GM12878 (cell line): ENCODE data around the gene CDC42BPB. TPM values are rescaled to one million over a fixed set of nuclear protein-coding genes. Genes with fewer than 3 reads are reported as not detected.

ENCODE experiments used
- ATAC-seq: fragments of 200-7000 bp; cut with Tn5 transposase; 3 replicates; pipeline ENCODE4 v1.9.1; 2020; ENCODE audit warnings: mild to moderate bottlenecking, moderate library complexity
- BruUV-seq: library from RNA; stranded (reverse); fragments of 400-500 nt; replicated peaks from 2 replicates; lab custom pipeline; 2021; lab: Mats Ljungman, UMichigan
- CTCF ChIA-PET: fragments of 300-600 bp; sonication (Branson Sonifier 250); formaldehyde crosslinking; extraction: SDS; loops from one replicate; lab custom pipeline; 2021; ENCODE audit warnings: inconsistent platforms; lab: Yijun Ruan, JAX
- POLR2A ChIA-PET: fragments of 350-600 bp; formaldehyde crosslinking; extraction: SDS; loops from one replicate; lab custom pipeline; 2021; ENCODE audit warnings: inconsistent platforms; lab: Charles Lee
- RAD21 ChIA-PET: fragments of 300-600 bp; sonication (Branson Sonifier 250); formaldehyde crosslinking; loops from one replicate; lab custom pipeline; 2023; ENCODE audit warnings: antibody characterized with exemption; ENCODE audit not compliant: unreplicated experiment; lab: Charles Lee
- SMC1A ChIA-PET: fragments of 300-600 bp; sonication (Branson Sonifier 250); formaldehyde crosslinking; loops from one replicate; lab custom pipeline; 2023; ENCODE audit not compliant: unreplicated experiment, uncharacterized antibody; lab: Charles Lee
- DNase-seq: peaks from one replicate; pipeline ENCODE4 v3.0.0-alpha.2; 2011; ENCODE audit warnings: low read depth, low spot score
- FAIRE-seq: peaks from 3 replicates; lab custom pipeline; 2011; peaks lifted over from hg19 to GRCh38; lab: Jason Lieb, UNC
- H2AFZ ChIP-seq: 2 replicates; pipeline ENCODE4 v1.6.0; 2011; ENCODE audit warnings: low read depth, low read length, control low read depth; ENCODE audit not compliant: control insufficient read depth
- H3K27ac ChIP-seq: 2 replicates; pipeline ENCODE4 v1.5.1; 2011; ENCODE audit warnings: control low read depth; ENCODE audit not compliant: control insufficient read depth, insufficient read depth
- H3K27me3 ChIP-seq, 2 experiments: replicated peaks in 1 of 2; 2 replicates each; pipeline versions ENCODE4 v1.6.0 to v1.6.1; 2011; ENCODE audit warnings: low read length in 1 of 2; ENCODE audit not compliant: control insufficient read depth in 2 of 2, insufficient read depth in 2 of 2
- H3K36me3 ChIP-seq, 2 experiments: 2 replicates each; pipeline ENCODE4 v1.5.1; 2011; ENCODE audit warnings: low read length in 1 of 2; ENCODE audit not compliant: control insufficient read depth in 2 of 2, insufficient read depth in 2 of 2
- H3K4me1 ChIP-seq: 2 replicates; pipeline ENCODE4 v1.6.1; 2011; ENCODE audit warnings: mild to moderate bottlenecking, low read length, moderate library complexity, mixed read lengths; ENCODE audit not compliant: control insufficient read depth, insufficient read depth
- H3K4me2 ChIP-seq: 2 replicates; pipeline ENCODE4 v1.6.0; 2011; ENCODE audit warnings: control low read depth; ENCODE audit not compliant: control insufficient read depth, insufficient read depth
- H3K4me3 ChIP-seq: fragments of 200-600 bp; sonication (generic); 2 replicates; pipeline ENCODE4 v1.5.1; 2016
- H3K79me2 ChIP-seq: 2 replicates; pipeline ENCODE4 v1.6.0; 2011; ENCODE audit warnings: low read length; ENCODE audit not compliant: control insufficient read depth, insufficient read depth
- H3K9ac ChIP-seq: 2 replicates; pipeline ENCODE4 v1.8.0; 2011; ENCODE audit warnings: low read length, control low read depth, mixed read lengths; ENCODE audit not compliant: control insufficient read depth, insufficient read depth
- H3K9me3 ChIP-seq: replicated peaks from 3 replicates; pipeline ENCODE4 v1.5.1; 2011; ENCODE audit warnings: mild to moderate bottlenecking, low read length; ENCODE audit not compliant: control insufficient read depth, insufficient read depth
- H4K20me1 ChIP-seq: 2 replicates; pipeline ENCODE4 v1.6.0; 2011; ENCODE audit not compliant: control insufficient read depth, insufficient read depth
- E2F4 ChIP-seq: IDR thresholded peaks from 2 replicates; pipeline ENCODE4 v1.6.1; 2012; ENCODE audit warnings: low read depth, low read length, improper control_type of control experiment
- FOS ChIP-seq: IDR thresholded peaks from 3 replicates; pipeline ENCODE4 v1.6.1; 2011; ENCODE audit warnings: borderline replicate concordance; ENCODE audit not compliant: insufficient read length; ENCODE audit errors: extremely low read depth
- GABPA ChIP-seq: IDR thresholded peaks from 2 replicates; pipeline ENCODE4 v1.6.1; 2014; ENCODE audit warnings: antibody characterized with exemption, low read depth, mild to moderate bottlenecking, inconsistent platforms
- IKZF1 ChIP-seq: fragments of 450-650 bp; conservative IDR thresholded peaks from 2 replicates; pipeline ENCODE4 v1.6.1; 2017; ENCODE audit warnings: antibody characterized with exemption, mild to moderate bottlenecking
- IKZF2 ChIP-seq, 2 experiments: fragments of 450-650 bp; IDR thresholded peaks; 2 replicates each; pipeline ENCODE4 v1.6.1; 2017; ENCODE audit warnings: mild to moderate bottlenecking in 2 of 2, moderate library complexity in 2 of 2
- IRF3 ChIP-seq: fragments of 450-650 bp; IDR thresholded peaks from 2 replicates; pipeline ENCODE4 v1.6.1; 2014; ENCODE audit warnings: mild to moderate bottlenecking
- IRF4 ChIP-seq: IDR thresholded peaks from 2 replicates; pipeline ENCODE4 v1.6.1; 2011; ENCODE audit warnings: low read depth, low read length
- JUNB ChIP-seq: IDR thresholded peaks from 2 replicates; pipeline ENCODE4 v1.6.1; 2016; ENCODE audit warnings: antibody characterized with exemption, mild to moderate bottlenecking
- KDM1A ChIP-seq: fragments of 200-600 bp; sonication (generic); IDR thresholded peaks from 2 replicates; pipeline ENCODE4 v1.6.1; 2016; ENCODE audit warnings: borderline replicate concordance
- MTA3 ChIP-seq: IDR thresholded peaks from 2 replicates; pipeline ENCODE4 v1.6.1; 2012; ENCODE audit warnings: low read length, inconsistent platforms, borderline replicate concordance
- POLR2AphosphoS5 ChIP-seq: IDR thresholded peaks from 2 replicates; pipeline ENCODE4 v1.6.1; 2011; ENCODE audit warnings: mild to moderate bottlenecking, low read length, inconsistent platforms
- RAD51 ChIP-seq: fragments of 450-650 bp; IDR thresholded peaks from 2 replicates; pipeline ENCODE4 v1.6.1; 2016; ENCODE audit warnings: moderate library complexity, mild to moderate bottlenecking, inconsistent platforms
- SMAD5 ChIP-seq: IDR thresholded peaks from 2 replicates; pipeline ENCODE4 v1.6.1; 2016; ENCODE audit warnings: antibody characterized with exemption, low read depth
- SMARCA5 ChIP-seq: fragments of 450-650 bp; IDR thresholded peaks from 2 replicates; pipeline ENCODE4 v1.6.1; 2017; ENCODE audit warnings: mild to moderate bottlenecking
- SMC3 ChIP-seq: IDR thresholded peaks from 2 replicates; pipeline ENCODE4 v1.6.1; 2011; ENCODE audit warnings: low read length, improper control_type of control experiment, borderline replicate concordance
- SREBF1 ChIP-seq: IDR thresholded peaks from 2 replicates; pipeline ENCODE4 v1.6.1; 2012; ENCODE audit warnings: mild to moderate bottlenecking, low read length
- TCF7 ChIP-seq: IDR thresholded peaks from 2 replicates; pipeline ENCODE4 v1.6.1; 2014; ENCODE audit warnings: antibody characterized with exemption, borderline replicate concordance
- WGBS: methylation state at CpG from one replicate; pipeline ENCODE4 v1.1.6; 2016; ENCODE audit warnings: low lambda C conversion rate; ENCODE audit not compliant: insufficient replicate concordance, insufficient coverage; ENCODE audit errors: missing lambda C conversion rate; 5-methylcytosine and 5-hydroxymethylcytosine counted together
- in situ Hi-C: fragments of 300-500 bp; cut with MboI; formaldehyde crosslinking; loops from 9 replicates; pipeline ENCODE4 v1.14.3; 2018; ENCODE audit warnings: mixed read lengths
- intact Hi-C: fragments of 100-400 bp; cut with micrococcal nuclease; formaldehyde crosslinking; loops from one replicate; pipeline ENCODE4 v1.14.2; 2022; ENCODE audit not compliant: unreplicated experiment
- polyA plus RNA-seq, 11 experiments: library from polyadenylated mRNA; depleted of rRNA in 4 of 11; unstranded in 6 of 11; stranded (reverse) in 5 of 11; fragments of >200 nt; fragmentation: Nextera tagmentation in 4 of 11; fragmentation: Illumina TruSeq in 1 of 11; extraction: Ambion mirVana in 4 of 11; extraction: Trizol in 1 of 11; gene quantifications; 1 replicate in 1 of 11; 2 replicates in 10 of 11; pipeline versions ENCODE4 v1.2.1 to v1.2.3, GENCODE V29; 2011 to 2016; ENCODE audit warnings: inconsistent platforms in 2 of 11, missing spikeins in 2 of 11, low read depth in 1 of 11
- total RNA-seq, 4 experiments: library from RNA; depleted of rRNA in 3 of 4; stranded (reverse); fragments of >200 nt in 3 of 4; fragmentation: Illumina TruSeq in 1 of 4; extraction: Trizol in 1 of 4; gene quantifications; 2 replicates each; pipeline versions ENCODE4 v1.2.1 to v1.2.3, GENCODE V29; 2013 to 2021

The CDC42BPB gene
- total and polyA plus RNA-seq, 10 of the 15 experiments (the other 5 are each of a cell fraction or from before 2014, with no cell fraction given): 0.42 to 22.1 (median 13.3) TPM

GRCh38 chr14:102943979-102944378 lies 113.4 kb downstream of the CDC42BPB start:
- Histone ChIP-seq H3K27ac (no peak overlapping the region), H3K27me3 (no peaks in the 10 kb centered on the region), H2AFZ (no peak overlapping the region), H3K4me1 (peaks cover 18% of the 10 kb centered on the region), H3K4me2 (no peak overlapping the region), H3K9ac (no peak overlapping the region), H4K20me1 (no peaks in the 10 kb centered on the region), H3K79me2 (no peaks in the 10 kb centered on the region), H3K4me3 (no peak overlapping the region), H3K36me3 (peaks cover 4 to 15% of the 10 kb centered on the region in 2 experiments; a peak in 3 of 4 replicates), H3K9me3 (no peaks in the 10 kb centered on the region)
- in situ Hi-C loops (no loop called here), intact Hi-C loops (no loop called here)
- TF ChIP-seq IKZF1 (no peak), GABPA (no peak)
- POLR2A ChIA-PET: no interaction called here
- FAIRE-seq (no peak), ATAC-seq (no peak), DNase-seq (no peak)
- WGBS: 71% methylated on average over 15 of the region's 15 CpGs
- RAD21 ChIA-PET: interaction anchor here (1.3 kb wide), 1 partner anchor 32 kb away, joined by 4 read pairs; no protein-coding TSS in a partner anchor
- BruUV-seq: no TSS peak
- SMC1A ChIA-PET: no interaction called here
- CTCF ChIA-PET: no interaction called here

GRCh38 chr14:102943454-102943853 lies 113.9 kb downstream of the CDC42BPB start:
- H3K4me1 ChIP-seq: peaks cover 14% of the 10 kb centered on the region
- no peak overlapping the region for H3K4me2 ChIP-seq
- 87% methylated on average over 16 of the region's 16 CpGs for WGBS
- in situ Hi-C loops (no loop called here), intact Hi-C loops (no loop called here)
- TF ChIP-seq FOS (no peak), IRF3 (no peak), SMARCA5 (no peak), POLR2AphosphoS5 (no peak), E2F4 (no peak), IKZF2 (IDR thresholded peaks at IDR 0.05) (no peak), SMC3 (no peak), TCF7 (no peak), JUNB (no peak), IRF4 (no peak), MTA3 (no peak), RAD51 (no peak), SREBF1 (no peak), KDM1A (no peak), SMAD5 (no peak)
- ChIA-PET CTCF (no interaction called here), POLR2A (no interaction called here), SMC1A (no interaction called here), RAD21 (interaction anchor here (1.3 kb wide), 1 partner anchor 32 kb away, joined by 4 read pairs; no protein-coding TSS in a partner anchor)
- H3K27ac ChIP-seq: no peak overlapping the region
- peaks cover 4 to 15% of the 10 kb centered on the region in 2 experiments; a peak in 3 of 4 replicates for H3K36me3 ChIP-seq
- no peaks in the 10 kb centered on the region for H3K27me3 ChIP-seq
- ATAC-seq (no peak), FAIRE-seq (no peak), DNase-seq (no peak)
- H2AFZ ChIP-seq: no peak overlapping the region
- no TSS peak for BruUV-seq
- no peak overlapping the region for H3K9ac ChIP-seq
- no peaks in the 10 kb centered on the region for H4K20me1 ChIP-seq
- no peak overlapping the region for H3K4me3 ChIP-seq
- no peaks in the 10 kb centered on the region for H3K79me2 ChIP-seq
- H3K9me3 ChIP-seq: no peaks in the 10 kb centered on the region
